ENCODE data around the gene SPTBN4. TPM values are rescaled to one million over a fixed set of nuclear protein-coding genes. Genes with fewer than 3 reads are reported as not detected.
A peak's percentile ranks its signal among the peaks of the same experiment; 100 is the strongest.

Gene SPTBN4
- total and polyA plus RNA-seq, 10 of the 15 experiments (the other 5 are each of a cell fraction or from before 2014, with no cell fraction given), result 0.04 to 1.1 (median 0.34) TPM; not detected in 1

GRCh38 chr19:40433391-40434216, 33.2 kb upstream of the SPTBN4 start (continued):
- TF ChIP-seq BCLAF1 (IDR thresholded peaks at IDR 0.05) (no peak), PAX5 (IDR thresholded peaks at IDR 0.05; ENCODE audit: borderline replicate concordance, low read depth, low read length) (no peak), MEF2A (IDR thresholded peaks at IDR 0.05; ENCODE audit: insufficient read depth, low read depth, low read length) (no peak), PAX8 (IDR thresholded peaks at IDR 0.05) (no peak), ZNF207 (IDR thresholded peaks at IDR 0.05; ENCODE audit: borderline replicate concordance) (no peak), ESRRA (IDR thresholded peaks at IDR 0.05; ENCODE audit: low read length) (no peak), ZBED1 (IDR thresholded peaks at IDR 0.05; ENCODE audit: borderline replicate concordance) (no peak), BCL11A (IDR thresholded peaks at IDR 0.05; ENCODE audit: low read depth, low read length) (no peak), SIN3A (IDR thresholded peaks at IDR 0.05; ENCODE audit: low read depth, low read length) (no peak), RAD21 (IDR thresholded peaks at IDR 0.05; ENCODE audit: insufficient read depth, low read depth, low read length) (no peak), ELK1 (IDR thresholded peaks at IDR 0.05; ENCODE audit: low read depth, low read length) (no peak), NFYA (IDR thresholded peaks at IDR 0.05; ENCODE audit: borderline replicate concordance, low read depth, low read length) (no peak), SMAD5 (IDR thresholded peaks at IDR 0.05; ENCODE audit: low read depth) (no peak), ZNF274 (IDR thresholded peaks at IDR 0.05; ENCODE audit: insufficient read depth, insufficient read length) (no peak), NR2C1 (IDR thresholded peaks at IDR 0.05) (no peak), GATAD2B (conservative IDR thresholded peaks at IDR 0.05; ENCODE audit: low read depth) (0 out of 2 replicates have a peak, but pooled peaks have one; percentile 32), SRF (IDR thresholded peaks at IDR 0.05; ENCODE audit: low read depth in 2 of 2, low read length in 2 of 2) (no peak), NBN (IDR thresholded peaks at IDR 0.05) (0 out of 2 replicates have a peak, but pooled peaks have one; percentile 66), SREBF1 (IDR thresholded peaks at IDR 0.05; ENCODE audit: low read length) (no peak)
- TF ChIP-seq, protein P1, sequence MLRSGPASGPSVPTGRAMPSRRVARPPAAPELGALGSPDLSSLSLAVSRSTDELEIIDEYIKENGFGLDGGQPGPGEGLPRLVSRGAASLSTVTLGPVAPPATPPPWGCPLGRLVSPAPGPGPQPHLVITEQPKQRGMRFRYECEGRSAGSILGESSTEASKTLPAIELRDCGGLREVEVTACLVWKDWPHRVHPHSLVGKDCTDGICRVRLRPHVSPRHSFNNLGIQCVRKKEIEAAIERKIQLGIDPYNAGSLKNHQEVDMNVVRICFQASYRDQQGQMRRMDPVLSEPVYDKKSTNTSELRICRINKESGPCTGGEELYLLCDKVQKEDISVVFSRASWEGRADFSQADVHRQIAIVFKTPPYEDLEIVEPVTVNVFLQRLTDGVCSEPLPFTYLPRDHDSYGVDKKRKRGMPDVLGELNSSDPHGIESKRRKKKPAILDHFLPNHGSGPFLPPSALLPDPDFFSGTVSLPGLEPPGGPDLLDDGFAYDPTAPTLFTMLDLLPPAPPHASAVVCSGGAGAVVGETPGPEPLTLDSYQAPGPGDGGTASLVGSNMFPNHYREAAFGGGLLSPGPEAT (IDR thresholded peaks at IDR 0.05; ENCODE audit: low read depth), result peak; percentile 82
- TF ChIP-seq, protein P2, sequence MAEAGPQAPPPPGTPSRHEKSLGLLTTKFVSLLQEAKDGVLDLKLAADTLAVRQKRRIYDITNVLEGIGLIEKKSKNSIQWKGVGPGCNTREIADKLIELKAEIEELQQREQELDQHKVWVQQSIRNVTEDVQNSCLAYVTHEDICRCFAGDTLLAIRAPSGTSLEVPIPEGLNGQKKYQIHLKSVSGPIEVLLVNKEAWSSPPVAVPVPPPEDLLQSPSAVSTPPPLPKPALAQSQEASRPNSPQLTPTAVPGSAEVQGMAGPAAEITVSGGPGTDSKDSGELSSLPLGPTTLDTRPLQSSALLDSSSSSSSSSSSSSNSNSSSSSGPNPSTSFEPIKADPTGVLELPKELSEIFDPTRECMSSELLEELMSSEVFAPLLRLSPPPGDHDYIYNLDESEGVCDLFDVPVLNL (IDR thresholded peaks at IDR 0.05; ENCODE audit: low read depth, low read length), result no peak
- TF ChIP-seq, protein P3, sequence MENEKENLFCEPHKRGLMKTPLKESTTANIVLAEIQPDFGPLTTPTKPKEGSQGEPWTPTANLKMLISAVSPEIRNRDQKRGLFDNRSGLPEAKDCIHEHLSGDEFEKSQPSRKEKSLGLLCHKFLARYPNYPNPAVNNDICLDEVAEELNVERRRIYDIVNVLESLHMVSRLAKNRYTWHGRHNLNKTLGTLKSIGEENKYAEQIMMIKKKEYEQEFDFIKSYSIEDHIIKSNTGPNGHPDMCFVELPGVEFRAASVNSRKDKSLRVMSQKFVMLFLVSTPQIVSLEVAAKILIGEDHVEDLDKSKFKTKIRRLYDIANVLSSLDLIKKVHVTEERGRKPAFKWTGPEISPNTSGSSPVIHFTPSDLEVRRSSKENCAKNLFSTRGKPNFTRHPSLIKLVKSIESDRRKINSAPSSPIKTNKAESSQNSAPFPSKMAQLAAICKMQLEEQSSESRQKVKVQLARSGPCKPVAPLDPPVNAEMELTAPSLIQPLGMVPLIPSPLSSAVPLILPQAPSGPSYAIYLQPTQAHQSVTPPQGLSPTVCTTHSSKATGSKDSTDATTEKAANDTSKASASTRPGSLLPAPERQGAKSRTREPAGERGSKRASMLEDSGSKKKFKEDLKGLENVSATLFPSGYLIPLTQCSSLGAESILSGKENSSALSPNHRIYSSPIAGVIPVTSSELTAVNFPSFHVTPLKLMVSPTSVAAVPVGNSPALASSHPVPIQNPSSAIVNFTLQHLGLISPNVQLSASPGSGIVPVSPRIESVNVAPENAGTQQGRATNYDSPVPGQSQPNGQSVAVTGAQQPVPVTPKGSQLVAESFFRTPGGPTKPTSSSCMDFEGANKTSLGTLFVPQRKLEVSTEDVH (IDR thresholded peaks at IDR 0.05; ENCODE audit: low read depth, partially characterized antibody), result no peak
